Measurements from ENCODE around the gene NDUFAF4. TPM values are rescaled to one million over a fixed set of nuclear protein-coding genes. Genes with fewer than 3 reads are reported as not detected.

Gene NDUFAF4
- polyA plus RNA-seq, 4 donors = 30.0 to 43.3 (median 40.5) TPM

Other genes starting within 250 kb of the NDUFAF4 start
- gene GPR63, start 60.4 kb downstream of the NDUFAF4 start, polyA plus RNA-seq (ENCODE audit: insufficient read length in 4 of 4) = 1 to 10 TPM; 2.6 to 3.8 (median 3.4) TPM
- 1 to 10 TPM; 3.0 to 4.4 (median 4.0) TPM for gene KLHL32, start 26.8 kb upstream of the NDUFAF4 start, polyA plus RNA-seq (ENCODE audit: insufficient read length in 4 of 4)

All from right renal pelvis (tissue), 4 donors.